Pancreas (tissue), 10 donors: Measurements from ENCODE around the gene UQCRHL. TPM values are rescaled to one million over a fixed set of nuclear protein-coding genes. Genes with fewer than 3 reads are reported as not detected.
"Not testable (repeated sequence)": the region's sequence is repeated elsewhere in the genome, so short reads cannot be mapped to it uniquely, and the experiment has no call there.

ENCODE experiments used
- ATAC-seq, 4 donors: fragments of 200-7000 bp; cut with Tn5 transposase; one replicate each; pipeline versions ENCODE4 v1.8.0 to v1.9.1; 2020; ENCODE audit warnings: mild to moderate bottlenecking in 4 of 4, moderate library complexity in 4 of 4
- DNase-seq, 6 donors: peaks; one replicate each; pipeline ENCODE4 v3.0.0-alpha.2; 2020
- FAIRE-seq: peaks from 2 replicates; lab custom pipeline; 2012; peaks lifted over from hg19 to GRCh38; lab: Jason Lieb, UNC
- H3K27ac ChIP-seq, 4 donors: fragments of 200-600 bp; sonication (generic); 1 replicate in 3 of 4; 2 replicates in 1 of 4; pipeline versions ENCODE4 v1.5.0 to v1.8.0; 2020
- H3K27me3 ChIP-seq, 4 donors: fragments of 200-600 bp; one replicate each; pipeline ENCODE4 v1.8.0; 2021
- H3K36me3 ChIP-seq, 3 donors: fragments of 200-600 bp; sonication (generic) in 1 of 3; one replicate each; pipeline versions ENCODE4 v1.5.0 to v1.8.0; 2020 to 2021
- H3K4me1 ChIP-seq, 3 donors: fragments of 200-600 bp; one replicate each; pipeline ENCODE4 v1.8.0; 2021
- H3K4me3 ChIP-seq, 4 donors: fragments of 200-600 bp; sonication (generic) in 2 of 4; one replicate each; pipeline versions ENCODE4 v1.5.0 to v1.8.0; 2020 to 2021
- H3K9me3 ChIP-seq, 4 donors: fragments of 200-600 bp; one replicate each; pipeline ENCODE4 v1.8.0; 2021
- CTCF ChIP-seq, 4 donors: fragments of 200-600 bp; sonication (generic) in 3 of 4; IDR thresholded peaks; one replicate each; pipeline versions ENCODE4 v1.5.0 to v1.8.0; 2021; ENCODE audit warnings: antibody characterized with exemption in 4 of 4
- WGBS, 2 donors: extraction: QIAGEN DNeasy Blood & Tissue Kit; methylation state at CpG; one replicate each; pipeline ENCODE4 v1.1.7; 2013; 5-methylcytosine and 5-hydroxymethylcytosine counted together
- intact Hi-C, 3 donors: fragments of 100-400 bp; cut with DNase I; formaldehyde crosslinking; loops; one replicate each; pipeline versions ENCODE4 v1.11.1 to v1.14.2; 2022
- polyA plus RNA-seq, 2 donors: library from polyadenylated mRNA; stranded (reverse); fragments of 200-250 nt; gene quantifications; one replicate each; pipeline ENCODE4 v1.2.3, GENCODE V29; 2013
- total RNA-seq, 6 donors: library from RNA; stranded (reverse); fragmentation: NEBNext Ultra II Directional in 4 of 6; extraction: Animal tissue kit (Norgen Biotek cat#: 25700) in 4 of 6; gene quantifications; one replicate each; pipeline versions ENCODE4 v1.2.1 to v1.2.4, GENCODE V29; 2021 to 2023
- donor health status: healthy with polysubstance abuse.
- donor health status: DM: no; HTN: no; CAD: no; lungs with moderate emphysema.
- donor health status: DM: no; HTN: no; CAD: no.
- donor health status: control.
- donor health status: control.
- donor health status: Bipolar disorder and iron deficiency.
- donor health status: DM: yes; HTN: yes; CAD: no.
- donor health status: DM: no; HTN: no; CAD: no.
- donor health status: DM: no; HTN: no; CAD: no.
- donor health status: DM: yes; HTN: yes; CAD: no.

Gene UQCRHL
- total and polyA plus RNA-seq, 8 donors: 0.35 to 1.5 (median 0.67) TPM

- intact Hi-C loops: no loop called here
- Histone ChIP-seq H3K27ac (peak overlapping the region; percentile 94 to 97 (median 95)), H3K9me3 (no peaks in the 10 kb centered on the region), H3K27me3 (no peaks in the 10 kb centered on the region), H3K4me3 (peak overlapping the region; percentile 59 to 92 (median 80)), H3K4me1 (peaks cover 0 to 34% (median 27%) of the 10 kb centered on the region in 3 donors), H3K36me3 (no peaks in the 10 kb centered on the region)
- DNase-seq (no peak), ATAC-seq (no peak), FAIRE-seq (no peak)
- no peak for TF ChIP-seq CTCF (IDR thresholded peaks at IDR 0.05)
- WGBS, 2 donors: 0% methylated on average over 5 to 34 of the region's 34 CpGs
Measured at GRCh38 chr1:15847893-15848142, 40.4 kb upstream of the UQCRHL start.

- Histone ChIP-seq H3K9me3 (no peaks in the 10 kb centered on the region), H3K4me1 (peaks cover 0 to 28% (median 22%) of the 10 kb centered on the region in 3 donors), H3K27me3 (no peaks in the 10 kb centered on the region), H3K36me3 (no peaks in the 10 kb centered on the region), H3K27ac (peak within 1 kb of the TSS; percentile 94 to 97 (median 95)), H3K4me3 (peak within 1 kb of the TSS; percentile 59 to 92 (median 80))
- no peak for TF ChIP-seq CTCF (IDR thresholded peaks at IDR 0.05)
- WGBS, 2 donors: 0 to 1% methylated on average over 42 to 86 of the region's 86 CpGs
- FAIRE-seq (no peak), ATAC-seq (peak; percentile 82 to 89 (median 88)), DNase-seq (peak; percentile 97 to 100 (median 98))
- intact Hi-C loops: no loop called here
Measured at GRCh38 chr1:15847100-15847892, 39.8 kb upstream of the UQCRHL start, which contains the start of gene SPEN. Gene SPEN (plus strand): TSS chr1:15847707. CDS start chr1:15848068, 361 bp downstream.

GRCh38 chr1:15846056-15846455, 38.6 kb upstream of the UQCRHL start:
- H3K4me3 ChIP-seq, DNase-seq, intact Hi-C loops, FAIRE-seq, H3K36me3 ChIP-seq, H3K27ac ChIP-seq, H3K9me3 ChIP-seq, ATAC-seq, H3K27me3 ChIP-seq: not testable (repeated sequence)
- H3K4me1 ChIP-seq: peaks cover 0 to 16% (median 9%) of the 10 kb centered on the region in 3 donors
- WGBS, 2 donors: 96 to 97% methylated on average over 11 of the region's 11 CpGs

- no peak for TF ChIP-seq CTCF (IDR thresholded peaks at IDR 0.05)
- no peak for DNase-seq
- 49 to 55% methylated on average over 3 of the region's 3 CpGs for WGBS, 2 donors
- FAIRE-seq: no peak
- no peaks in the 10 kb centered on the region for H3K36me3 ChIP-seq
- no peak for ATAC-seq
- peaks cover 0 to 8% (median 0%) of the 10 kb centered on the region in 3 donors for H3K4me1 ChIP-seq
- no peaks in the 10 kb centered on the region for H3K27me3 ChIP-seq
- no peaks in the 10 kb centered on the region for H3K9me3 ChIP-seq
- no peak overlapping the region for H3K4me3 ChIP-seq
- intact Hi-C loops: no loop called here
- H3K27ac ChIP-seq: no peak overlapping the region
Measured at GRCh38 chr1:15843826-15844572, 36.5 kb upstream of the UQCRHL start.

GRCh38 chr1:15838721-15839120, 31.3 kb upstream of the UQCRHL start:
- FAIRE-seq (no peak), ATAC-seq (no peak), DNase-seq (no peak)
- intact Hi-C loops: no loop called here
- H3K4me1 ChIP-seq: no peaks in the 10 kb centered on the region
- H3K27ac ChIP-seq: no peak overlapping the region
- no peak for TF ChIP-seq CTCF (IDR thresholded peaks at IDR 0.05)
- H3K4me3 ChIP-seq: no peak overlapping the region
- no peaks in the 10 kb centered on the region for H3K9me3 ChIP-seq
- no peaks in the 10 kb centered on the region for H3K36me3 ChIP-seq
- WGBS, 2 donors: 89 to 93% methylated on average over 4 of the region's 4 CpGs
- no peaks in the 10 kb centered on the region for H3K27me3 ChIP-seq
